Measurements from ENCODE around the gene S100B. TPM values are rescaled to one million over a fixed set of nuclear protein-coding genes. Genes with fewer than 3 reads are reported as not detected.

S100B gene
- total and polyA plus RNA-seq, 9 of the 15 experiments (the other 6 are each of a cell fraction or from before 2014, with no cell fraction given): not detected

- TF ChIP-seq CTCF (IDR thresholded peaks at IDR 0.05 in 2 of 3, conservative IDR thresholded peaks at IDR 0.05 in 1 of 3; ENCODE audit: insufficient read depth in 2 of 3, low read depth in 1 of 3, low read length in 3 of 3) (peak; percentile 1 to 51 (median 32); a peak in 2 of 6 replicates), FIP1L1 (IDR thresholded peaks at IDR 0.05; ENCODE audit: low read depth, low read length, poor library complexity, severe bottlenecking) (no peak), GTF2B (IDR thresholded peaks at IDR 0.05; ENCODE audit: extremely low read depth, insufficient read length) (peak; percentile 31), ZNF316 (IDR thresholded peaks at IDR 0.05) (peak; percentile 16; the same call in 1 of the 2 replicates), BRD9 (IDR thresholded peaks at IDR 0.05; ENCODE audit: low read depth, partially characterized antibody) (peak; percentile 71), PTTG1 (tag; IDR thresholded peaks at IDR 0.05; ENCODE audit: low read depth) (no peak), SETDB1 (IDR thresholded peaks at IDR 0.05; ENCODE audit: low read length) (no peak), CSDE1 (IDR thresholded peaks at IDR 0.05) (peak in 1 of 2 experiments; percentile 41; a peak in 1 of 4 replicates), NBN (IDR thresholded peaks at IDR 0.05; ENCODE audit: low read depth) (peak; percentile 64; the same call in 1 of the 2 replicates), HDAC8 (tag; IDR thresholded peaks at IDR 0.05) (no peak), ZNF766 (CRISPR knock-in tag; conservative IDR thresholded peaks at IDR 0.05) (peak; percentile 68), GABPB2 (CRISPR knock-in tag; conservative IDR thresholded peaks at IDR 0.05) (0 out of 2 replicates have a peak, but pooled peaks have one; percentile 46), E2F3 (CRISPR knock-in tag; IDR thresholded peaks at IDR 0.05) (no peak), C11orf30 (IDR thresholded peaks at IDR 0.05; ENCODE audit: low read depth) (peak; percentile 71), DPF2 (IDR thresholded peaks at IDR 0.05) (peak; percentile 57), RAD21 (CRISPR knock-in tag; conservative IDR thresholded peaks at IDR 0.05 in 1 of 2, IDR thresholded peaks at IDR 0.05 in 1 of 2) (peak; percentile 17 to 22; a peak in 2 of 4 replicates), PHF20 (IDR thresholded peaks at IDR 0.05; ENCODE audit: partially characterized antibody) (peak; percentile 84), CREB3 (tag; conservative IDR thresholded peaks at IDR 0.05; ENCODE audit: low read depth) (0 out of 2 replicates have a peak, but pooled peaks have one; percentile 45), NCOA6 (IDR thresholded peaks at IDR 0.05) (no peak), EGR1 (conservative IDR thresholded peaks at IDR 0.05) (peak; percentile 38; the same call in 1 of the 2 replicates), ATF6 (CRISPR knock-in tag; IDR thresholded peaks at IDR 0.05) (peak; percentile 7; the same call in 1 of the 2 replicates), CXXC5 (CRISPR knock-in tag; IDR thresholded peaks at IDR 0.05) (peak; percentile 4; the same call in 1 of the 2 replicates), ARNT (IDR thresholded peaks at IDR 0.05) (0 out of 4 replicates have a peak, but pooled peaks of 1 of the 2 experiments have one; percentile 56), ARID1B (IDR thresholded peaks at IDR 0.05) (peak; percentile 51)
Observed at GRCh38 chr21:46634966-46635323, 30.1 kb upstream of the S100B start (continued).

Measured in K562 (cell line).